KMS-11 (cell line): ENCODE measurements around the gene DSG4.

Experiments
- H2AFZ ChIP-seq: fragments of 200-600 bp; sonication (generic); 2 replicates; pipeline ENCODE4 v1.6.1; 2016; ENCODE audit warnings: antibody characterized with exemption, mixed run types, low read depth
- H3K27ac ChIP-seq: fragments of 200-600 bp; sonication (generic); 2 replicates; pipeline ENCODE4 v1.6.1; 2016; ENCODE audit warnings: mild to moderate bottlenecking, mixed run types
- H3K27me3 ChIP-seq: fragments of 200-600 bp; sonication (generic); 2 replicates; pipeline ENCODE4 v1.6.1; 2017; ENCODE audit warnings: mild to moderate bottlenecking, low read depth, mixed run types, moderate library complexity; ENCODE audit not compliant: insufficient read depth
- H3K36me3 ChIP-seq: fragments of 200-600 bp; sonication (generic); 2 replicates; pipeline ENCODE4 v1.6.1; 2017; ENCODE audit warnings: mild to moderate bottlenecking, mixed run types; ENCODE audit not compliant: insufficient read depth
- H3K4me1 ChIP-seq: fragments of 200-600 bp; sonication (generic); 2 replicates; pipeline ENCODE4 v1.6.1; 2016; ENCODE audit warnings: mild to moderate bottlenecking, low read depth, mixed run types; ENCODE audit not compliant: poor library complexity, severe bottlenecking
- H3K4me2 ChIP-seq: fragments of 200-600 bp; sonication (generic); 2 replicates; pipeline ENCODE4 v1.7.0; 2016; ENCODE audit warnings: mild to moderate bottlenecking, mixed run types
- H3K4me3 ChIP-seq: fragments of 200-600 bp; sonication (generic); IDR thresholded peaks from 2 replicates; pipeline ENCODE4 v1.6.1; 2017; ENCODE audit warnings: low read depth, low read length, mixed read lengths; ENCODE audit not compliant: insufficient read depth
- H3K79me2 ChIP-seq: fragments of 200-600 bp; sonication (generic); 2 replicates; pipeline ENCODE4 v1.6.1; 2016; ENCODE audit warnings: low read depth, mixed run types; ENCODE audit not compliant: insufficient read depth
- H3K9ac ChIP-seq: fragments of 200-600 bp; sonication (generic); 2 replicates; pipeline ENCODE4 v1.6.1; 2016; ENCODE audit warnings: mild to moderate bottlenecking, mixed run types
- H4K20me1 ChIP-seq: fragments of 200-600 bp; sonication (generic); 2 replicates; pipeline ENCODE4 v1.6.1; 2016; ENCODE audit warnings: mild to moderate bottlenecking, mixed run types; ENCODE audit not compliant: insufficient read depth
- TF ChIP-seq, protein P1 (sequence below): fragments of 200-600 bp; sonication (generic); conservative IDR thresholded peaks from 2 replicates; pipeline ENCODE4 v1.6.1; 2017; ENCODE audit warnings: low read depth, mild to moderate bottlenecking, antibody characterized with exemption, low read length, moderate library complexity, mixed read lengths

DSG4 gene

DNA sequence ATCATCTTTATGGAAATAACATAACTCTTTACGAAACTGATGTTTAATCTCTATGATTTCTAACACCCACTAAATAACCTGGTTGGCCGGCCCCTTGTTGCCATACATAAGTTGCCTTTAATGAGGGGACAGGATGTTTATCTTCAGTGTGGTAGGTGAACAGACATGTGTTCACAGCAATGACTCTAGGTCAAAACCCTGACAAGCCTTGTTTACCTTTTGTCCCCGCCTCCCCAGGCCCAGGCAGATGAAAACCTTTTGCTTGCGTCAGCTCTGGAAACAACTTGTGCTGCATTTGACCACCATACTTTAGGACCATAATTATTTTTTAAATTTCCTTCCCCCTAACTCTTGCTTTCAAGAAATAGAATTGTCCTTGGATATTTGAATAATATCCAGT lies 2.9 kb upstream of the DSG4 start:
- Histone ChIP-seq H4K20me1 (no peaks in the 10 kb centered on the region; the same call in 1 of the 2 replicates), H3K4me2 (no peak overlapping the region), H3K9ac (no peak overlapping the region), H3K27ac (no peak overlapping the region), H3K79me2 (no peaks in the 10 kb centered on the region), H3K27me3 (no peaks in the 10 kb centered on the region), H3K4me3 (no peak overlapping the region), H3K36me3 (no peaks in the 10 kb centered on the region), H2AFZ (no peak overlapping the region), H3K4me1 (no peaks in the 10 kb centered on the region)
- TF ChIP-seq, protein P1, sequence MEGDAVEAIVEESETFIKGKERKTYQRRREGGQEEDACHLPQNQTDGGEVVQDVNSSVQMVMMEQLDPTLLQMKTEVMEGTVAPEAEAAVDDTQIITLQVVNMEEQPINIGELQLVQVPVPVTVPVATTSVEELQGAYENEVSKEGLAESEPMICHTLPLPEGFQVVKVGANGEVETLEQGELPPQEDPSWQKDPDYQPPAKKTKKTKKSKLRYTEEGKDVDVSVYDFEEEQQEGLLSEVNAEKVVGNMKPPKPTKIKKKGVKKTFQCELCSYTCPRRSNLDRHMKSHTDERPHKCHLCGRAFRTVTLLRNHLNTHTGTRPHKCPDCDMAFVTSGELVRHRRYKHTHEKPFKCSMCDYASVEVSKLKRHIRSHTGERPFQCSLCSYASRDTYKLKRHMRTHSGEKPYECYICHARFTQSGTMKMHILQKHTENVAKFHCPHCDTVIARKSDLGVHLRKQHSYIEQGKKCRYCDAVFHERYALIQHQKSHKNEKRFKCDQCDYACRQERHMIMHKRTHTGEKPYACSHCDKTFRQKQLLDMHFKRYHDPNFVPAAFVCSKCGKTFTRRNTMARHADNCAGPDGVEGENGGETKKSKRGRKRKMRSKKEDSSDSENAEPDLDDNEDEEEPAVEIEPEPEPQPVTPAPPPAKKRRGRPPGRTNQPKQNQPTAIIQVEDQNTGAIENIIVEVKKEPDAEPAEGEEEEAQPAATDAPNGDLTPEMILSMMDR, result no peak

- TF ChIP-seq, protein P1, result no peak
- no peak overlapping the region for H3K9ac ChIP-seq
- H3K27me3 ChIP-seq, result no peaks in the 10 kb centered on the region
- no peaks in the 10 kb centered on the region for H3K36me3 ChIP-seq
- no peak overlapping the region for H3K4me3 ChIP-seq
- H3K4me1 ChIP-seq, result no peaks in the 10 kb centered on the region
- no peak overlapping the region for H3K4me2 ChIP-seq
- H2AFZ ChIP-seq, result no peak overlapping the region
- H3K79me2 ChIP-seq, result no peaks in the 10 kb centered on the region
- no peak overlapping the region for H3K27ac ChIP-seq
- no peaks in the 10 kb centered on the region for H4K20me1 ChIP-seq
Measured at GRCh38 chr18:31380912-31381311, 4.3 kb downstream of the DSG4 start.

DNA sequence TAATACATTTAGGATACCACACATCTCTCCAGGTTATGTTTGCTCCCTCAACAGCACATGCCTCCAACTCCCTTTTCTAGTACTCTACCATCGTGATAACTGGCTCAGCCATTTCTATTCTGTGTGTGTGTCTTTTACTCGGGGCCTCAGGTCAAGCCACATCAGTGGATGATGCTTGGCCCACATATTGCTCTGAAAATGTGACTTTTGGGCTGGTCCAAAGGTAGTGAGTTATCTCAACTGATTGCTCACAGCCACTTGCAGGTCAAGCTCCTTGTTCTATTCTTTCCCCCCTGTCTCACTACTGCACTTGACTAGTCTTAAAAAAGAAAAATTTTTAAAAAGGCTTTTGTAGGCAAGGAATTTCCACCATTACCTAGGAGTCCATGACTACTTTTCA lies 5.5 kb downstream of the DSG4 start:
- Histone ChIP-seq H3K4me2 (no peak overlapping the region), H4K20me1 (no peaks in the 10 kb centered on the region), H3K9ac (no peak overlapping the region), H3K4me1 (no peaks in the 10 kb centered on the region), H3K27ac (no peak overlapping the region), H3K79me2 (no peaks in the 10 kb centered on the region), H3K27me3 (no peaks in the 10 kb centered on the region), H2AFZ (no peak overlapping the region), H3K36me3 (no peaks in the 10 kb centered on the region), H3K4me3 (no peak overlapping the region)
- TF ChIP-seq, protein P1, result no peak

DNA sequence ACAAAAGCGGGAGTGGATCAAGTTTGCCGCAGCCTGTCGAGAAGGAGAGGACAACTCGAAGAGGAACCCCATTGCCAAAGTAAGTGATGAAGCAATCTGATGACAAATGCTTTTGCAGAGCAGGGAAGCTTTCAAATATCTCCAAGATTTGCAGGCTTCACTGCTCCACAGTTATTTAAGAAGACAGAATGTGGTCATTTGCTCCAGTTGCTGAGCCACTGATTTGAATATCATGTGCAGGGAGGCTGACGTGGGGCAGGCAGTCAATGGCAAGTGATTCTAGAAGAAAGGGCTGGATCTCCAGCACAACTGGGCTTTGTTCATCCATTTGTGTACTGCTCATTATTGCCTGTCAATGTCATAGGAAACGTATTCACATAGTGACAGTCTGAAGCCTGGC lies 10.2 kb downstream of the DSG4 start:
- Histone ChIP-seq H3K4me2 (no peak overlapping the region), H3K27me3 (no peaks in the 10 kb centered on the region), H3K79me2 (no peaks in the 10 kb centered on the region), H2AFZ (no peak overlapping the region), H3K36me3 (no peaks in the 10 kb centered on the region), H3K27ac (no peak overlapping the region), H3K4me1 (no peaks in the 10 kb centered on the region), H3K9ac (no peak overlapping the region), H3K4me3 (no peak overlapping the region), H4K20me1 (no peaks in the 10 kb centered on the region)
- TF ChIP-seq, protein P1, result no peak
